Osteoblast (primary cell): ENCODE measurements around the gene CCN6. TPM values are rescaled to one million over a fixed set of nuclear protein-coding genes. Genes with fewer than 3 reads are reported as not detected.
"Not testable (repeated sequence)": the region's sequence is repeated elsewhere in the genome, so short reads cannot be mapped to it uniquely, and the experiment has no call there.

Experiments
- DNase-seq: peaks from one replicate; pipeline ENCODE4 v3.0.0; 2011; ENCODE audit warnings: low spot score, mixed read lengths; ENCODE audit not compliant: insufficient read length; ENCODE audit errors: missing footprints
- H2AFZ ChIP-seq: 2 replicates; pipeline ENCODE4 v1.6.0; 2011; ENCODE audit warnings: mild to moderate bottlenecking, low read length
- H3K27ac ChIP-seq: 2 replicates; pipeline ENCODE4 v1.5.1; 2011; ENCODE audit warnings: mild to moderate bottlenecking, low read depth, low read length, moderate library complexity
- H3K27me3 ChIP-seq: 2 replicates; pipeline ENCODE4 v1.6.0; 2012; ENCODE audit warnings: mild to moderate bottlenecking, control low read depth, inconsistent platforms, low read length, moderate library complexity; ENCODE audit not compliant: insufficient read depth
- H3K36me3 ChIP-seq: 2 replicates; pipeline ENCODE4 v1.5.1; 2011; ENCODE audit warnings: mild to moderate bottlenecking, low read length, control low read depth, moderate library complexity; ENCODE audit not compliant: insufficient read depth
- H3K4me1 ChIP-seq: 2 replicates; pipeline ENCODE4 v1.5.1; 2011; ENCODE audit warnings: mild to moderate bottlenecking, low read length, control low read depth, moderate library complexity; ENCODE audit not compliant: insufficient read depth
- H3K4me2 ChIP-seq: 2 replicates; pipeline ENCODE4 v1.6.0; 2011; ENCODE audit warnings: mild to moderate bottlenecking, low read length; ENCODE audit not compliant: insufficient read depth
- H3K4me3 ChIP-seq: fragments of 200-600 bp; sonication (generic); 3 replicates; pipeline ENCODE4 v1.5.1; 2012; ENCODE audit warnings: mild to moderate bottlenecking, low read length, inconsistent platforms; ENCODE audit not compliant: insufficient read depth
- H3K79me2 ChIP-seq: 2 replicates; pipeline ENCODE4 v1.6.0; 2012; ENCODE audit warnings: mild to moderate bottlenecking, low read length, control low read depth, inconsistent platforms; ENCODE audit not compliant: insufficient read depth
- H3K9me3 ChIP-seq: 2 replicates; pipeline ENCODE4 v1.5.1; 2011; ENCODE audit warnings: low read depth, low read length, control low read depth
- H4K20me1 ChIP-seq: 2 replicates; pipeline ENCODE4 v1.6.0; 2012; ENCODE audit warnings: mild to moderate bottlenecking, low read length, control low read depth; ENCODE audit not compliant: insufficient read depth
- CTCF ChIP-seq: IDR thresholded peaks from 2 replicates; pipeline ENCODE4 v1.5.1; 2011; ENCODE audit warnings: mild to moderate bottlenecking, low read depth, low read length, moderate library complexity; ENCODE audit errors: extremely low read depth
- total RNA-seq: library from RNA; depleted of rRNA; stranded (reverse); fragments of >200 nt; gene quantifications from 2 replicates; pipeline ENCODE4 v1.2.3, GENCODE V29; 2012

CCN6 gene
- total RNA-seq, 1 donor, result 6.9 TPM

GRCh38 chr6:112043032-112044007 lies 10.6 kb upstream of the CCN6 start:
- H3K4me2 ChIP-seq, result peak overlapping the region; percentile 98
- H3K79me2 ChIP-seq, result no peaks in the 10 kb centered on the region
- H4K20me1 ChIP-seq, result no peaks in the 10 kb centered on the region
- peak; percentile 86 for DNase-seq
- peak; percentile 97 for TF ChIP-seq CTCF
- H3K4me3 ChIP-seq, result peak overlapping the region; percentile 82
- peak overlapping the region; percentile 86 for H2AFZ ChIP-seq
- peak overlapping the region; percentile 100 for H3K27ac ChIP-seq
- no peaks in the 10 kb centered on the region for H3K36me3 ChIP-seq
- H3K27me3 ChIP-seq, result no peaks in the 10 kb centered on the region
- H3K4me1 ChIP-seq, result peaks cover 53% of the 10 kb centered on the region
- H3K9me3 ChIP-seq, result no peaks in the 10 kb centered on the region

GRCh38 chr6:112044196-112044595 lies 9.7 kb upstream of the CCN6 start:
- Histone ChIP-seq H4K20me1 (no peaks in the 10 kb centered on the region), H3K4me2 (peak overlapping the region; percentile 3), H3K79me2 (no peaks in the 10 kb centered on the region), H3K36me3 (no peaks in the 10 kb centered on the region), H3K27ac (peak overlapping the region; percentile 100), H2AFZ (no peak overlapping the region), H3K9me3 (no peaks in the 10 kb centered on the region), H3K4me3 (no peak overlapping the region), H3K27me3 (no peaks in the 10 kb centered on the region), H3K4me1 (peaks cover 44% of the 10 kb centered on the region)
- peak; percentile 10 for DNase-seq
- TF ChIP-seq CTCF, result no peak

GRCh38 chr6:112044856-112045255 lies 9.0 kb upstream of the CCN6 start:
- H3K4me1 ChIP-seq, result peaks cover 38% of the 10 kb centered on the region
- no peak for TF ChIP-seq CTCF
- no peaks in the 10 kb centered on the region for H3K9me3 ChIP-seq
- H3K36me3 ChIP-seq, result no peaks in the 10 kb centered on the region
- no peaks in the 10 kb centered on the region for H4K20me1 ChIP-seq
- H3K4me2 ChIP-seq, result peak overlapping the region; percentile 3
- H3K27ac ChIP-seq, result peak overlapping the region; percentile 100
- H3K79me2 ChIP-seq, result no peaks in the 10 kb centered on the region
- no peak overlapping the region for H2AFZ ChIP-seq
- peak; percentile 94 for DNase-seq
- H3K27me3 ChIP-seq, result no peaks in the 10 kb centered on the region
- H3K4me3 ChIP-seq, result no peak overlapping the region

- H3K79me2 ChIP-seq, H2AFZ ChIP-seq, H3K4me2 ChIP-seq, H3K9me3 ChIP-seq, DNase-seq, H4K20me1 ChIP-seq, H3K36me3 ChIP-seq, H3K27ac ChIP-seq, H3K4me3 ChIP-seq, H3K27me3 ChIP-seq: not testable (repeated sequence)
- H3K4me1 ChIP-seq, result peaks cover 23% of the 10 kb centered on the region
Observed at GRCh38 chr6:112047523-112047922, 6.4 kb upstream of the CCN6 start.
